GM23248 (cell line): ENCODE data around the gene MT1B. TPM values are rescaled to one million over a fixed set of nuclear protein-coding genes. Genes with fewer than 3 reads are reported as not detected.
A peak's percentile ranks its signal among the peaks of the same experiment; 100 is the strongest.

Experiments
- DNase-seq: peaks from one replicate; pipeline ENCODE4 v3.0.0-alpha.2; 2015
- H2AFZ ChIP-seq: fragments of 200-600 bp; sonication (generic); 2 replicates; pipeline ENCODE4 v1.6.1; 2016; ENCODE audit warnings: antibody characterized with exemption
- H3F3A ChIP-seq: fragments of 200-600 bp; sonication (generic); 2 replicates; pipeline ENCODE4 v1.6.1; 2016; ENCODE audit warnings: mild to moderate bottlenecking, antibody characterized with exemption, mixed run types; ENCODE audit not compliant: insufficient read depth
- H3K27ac ChIP-seq: fragments of 200-600 bp; sonication (generic); 2 replicates; pipeline ENCODE4 v1.5.1; 2016; ENCODE audit warnings: mild to moderate bottlenecking
- H3K27me3 ChIP-seq: fragments of 200-600 bp; sonication (generic); replicated peaks from 2 replicates; pipeline ENCODE4 v1.6.1; 2016; ENCODE audit warnings: mild to moderate bottlenecking; ENCODE audit not compliant: insufficient read depth
- H3K36me3 ChIP-seq: fragments of 200-600 bp; sonication (generic); 2 replicates; pipeline ENCODE4 v1.6.1; 2016; ENCODE audit warnings: low read depth, mild to moderate bottlenecking
- H3K4me1 ChIP-seq: fragments of 200-600 bp; sonication (generic); 2 replicates; pipeline ENCODE4 v1.6.1; 2016; ENCODE audit warnings: mild to moderate bottlenecking; ENCODE audit not compliant: insufficient read depth
- H3K4me2 ChIP-seq: fragments of 200-600 bp; sonication (generic); one replicate; pipeline ENCODE4 v1.6.1; 2016; ENCODE audit warnings: mild to moderate bottlenecking; ENCODE audit not compliant: unreplicated experiment
- H3K4me3 ChIP-seq: fragments of 200-600 bp; sonication (generic); 2 replicates; pipeline ENCODE4 v1.5.1; 2016; ENCODE audit warnings: mild to moderate bottlenecking
- H3K79me2 ChIP-seq: fragments of 200-600 bp; sonication (generic); 2 replicates; pipeline ENCODE4 v1.6.1; 2016; ENCODE audit warnings: mild to moderate bottlenecking; ENCODE audit not compliant: insufficient read depth
- H3K9ac ChIP-seq: fragments of 200-600 bp; sonication (generic); 2 replicates; pipeline ENCODE4 v1.6.1; 2016; ENCODE audit warnings: mild to moderate bottlenecking
- H3K9me2 ChIP-seq: fragments of 200-600 bp; sonication (generic); 2 replicates; pipeline ENCODE4 v1.6.1; 2016; ENCODE audit warnings: mixed run types, mild to moderate bottlenecking, moderate library complexity; ENCODE audit not compliant: insufficient read depth
- H3K9me3 ChIP-seq: fragments of 200-600 bp; sonication (generic); one replicate; pipeline ENCODE4 v1.6.1; 2017; ENCODE audit warnings: low read depth
- H4K20me1 ChIP-seq: fragments of 200-600 bp; sonication (generic); 2 replicates; pipeline ENCODE4 v1.6.0; 2016; ENCODE audit not compliant: insufficient read depth
- EZH2 ChIP-seq: fragments of 200-600 bp; sonication (generic); IDR thresholded peaks from 2 replicates; pipeline ENCODE4 v1.6.1; 2018; ENCODE audit warnings: antibody characterized with exemption, mild to moderate bottlenecking; ENCODE audit not compliant: insufficient read depth, poor library complexity, severe bottlenecking
- EZH2phosphoT487 ChIP-seq: fragments of 200-600 bp; sonication (generic); IDR thresholded peaks from 2 replicates; pipeline ENCODE4 v1.6.1; 2018; ENCODE audit warnings: antibody characterized with exemption, moderate library complexity, mild to moderate bottlenecking, low read depth; ENCODE audit not compliant: insufficient read depth
- WGBS, 2 experiments: methylation state at CpG; one replicate each; pipeline ENCODE4 v1.1.6; 2015 to 2017; ENCODE audit warnings: low lambda C conversion rate in 2 of 2, low coverage in 1 of 2; ENCODE audit errors: missing lambda C conversion rate in 2 of 2; 5-methylcytosine and 5-hydroxymethylcytosine counted together
- in situ Hi-C: fragments of 300-500 bp; cut with MboI; formaldehyde crosslinking; loops from 2 replicates; pipeline ENCODE4 v1.15.0; 2020
- polyA plus RNA-seq: library from polyadenylated mRNA; unstranded; fragments of >200 nt; fragmentation: Nextera tagmentation; extraction: Ambion mirVana; gene quantifications from 2 replicates; pipeline ENCODE4 v1.2.1, GENCODE V29; 2016
- total RNA-seq: library from RNA; depleted of rRNA; stranded (reverse); fragments of >200 nt; shearing (Covaris generic); gene quantifications from 2 replicates; pipeline ENCODE4 v1.2.3, GENCODE V29; 2014

MT1B gene
- total and polyA plus RNA-seq, 2 experiments from 2014 or later, result not detected

DNA sequence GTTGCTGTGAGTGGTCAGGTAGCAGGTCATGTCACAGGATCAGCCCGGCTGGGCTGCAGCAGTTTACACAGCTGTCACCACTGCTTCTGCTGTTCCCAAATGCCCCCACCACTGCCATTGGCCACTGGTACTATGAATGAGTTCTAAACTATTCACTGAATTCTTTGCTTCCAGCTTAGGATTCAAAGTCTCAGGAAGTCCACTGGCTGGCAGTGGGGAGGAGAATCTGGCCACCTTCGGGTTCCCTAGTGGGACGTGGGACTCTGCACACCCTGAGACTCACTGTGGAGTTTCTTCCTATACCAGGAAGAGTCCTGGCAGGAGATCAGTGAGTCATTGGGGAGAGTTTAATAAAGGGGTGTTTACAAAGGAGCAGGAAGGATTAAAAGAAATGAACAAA is 37.5 kb downstream of the MT1B start:
- Histone ChIP-seq H3K27me3 (no peaks in the 10 kb centered on the region), H3K9me2 (no peaks in the 10 kb centered on the region), H2AFZ (no peak overlapping the region), H3K27ac (no peak overlapping the region), H3K9ac (no peak overlapping the region), H3K79me2 (no peaks in the 10 kb centered on the region), H3K4me2 (no peak overlapping the region), H3K4me1 (peaks cover 9% of the 10 kb centered on the region), H3F3A (no peaks in the 10 kb centered on the region), H4K20me1 (no peaks in the 10 kb centered on the region), H3K9me3 (no peaks in the 10 kb centered on the region), H3K36me3 (no peaks in the 10 kb centered on the region), H3K4me3 (no peak overlapping the region)
- no peak for TF ChIP-seq EZH2
- TF ChIP-seq EZH2phosphoT487, result no peak
- in situ Hi-C loops, result no loop called here
- WGBS, 2 experiments, result 87 to 91% methylated on average over 3 of the region's 3 CpGs
- peak; percentile 19 for DNase-seq

DNA sequence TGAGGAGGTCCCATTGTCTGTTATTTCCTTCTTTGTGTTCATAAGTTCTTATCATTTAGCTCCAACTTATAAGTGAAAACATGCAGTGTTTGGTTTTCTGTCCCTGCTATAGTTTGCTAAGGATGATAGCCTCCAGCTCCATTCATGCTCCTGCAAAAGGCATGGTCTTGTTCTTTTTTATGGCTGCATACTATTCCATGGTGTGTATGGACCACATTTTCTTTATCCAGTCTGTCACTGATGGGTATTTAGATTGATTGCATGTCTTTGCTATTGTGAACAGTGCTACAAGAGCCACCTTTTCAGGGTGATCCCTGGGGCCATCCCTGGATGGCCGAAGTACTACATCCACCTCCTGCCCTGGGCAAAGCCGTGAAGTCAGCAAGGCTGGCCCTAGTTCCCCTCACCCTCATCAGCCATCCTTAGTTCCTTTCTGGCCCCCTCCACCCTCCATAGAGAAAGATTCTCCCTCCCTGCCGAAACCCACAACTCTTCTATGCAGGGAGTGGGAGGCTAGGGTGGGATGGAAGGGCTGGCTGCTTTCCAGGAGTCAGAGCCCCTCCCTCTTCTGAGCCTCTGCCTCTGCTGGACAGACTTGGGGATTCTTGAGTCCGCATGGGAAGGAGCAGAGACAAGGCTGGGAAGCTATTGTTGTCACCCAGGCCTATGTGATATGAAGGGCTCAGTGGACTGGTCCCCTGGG is 38.9 kb downstream of the MT1B start:
- H3K4me2 ChIP-seq, result no peak overlapping the region
- H3K9me2 ChIP-seq, result no peaks in the 10 kb centered on the region
- H2AFZ ChIP-seq, result no peak overlapping the region
- in situ Hi-C loops, result loop anchor here (10.0 kb wide), 1 partner anchor 116 kb away; no protein-coding TSS in a partner anchor
- no peak overlapping the region for H3K4me3 ChIP-seq
- no peak overlapping the region for H3K9ac ChIP-seq
- H3K79me2 ChIP-seq, result no peaks in the 10 kb centered on the region
- 86 to 87% methylated on average over 4 of the region's 4 CpGs for WGBS, 2 experiments
- H3K27ac ChIP-seq, result no peak overlapping the region
- no peaks in the 10 kb centered on the region for H3K27me3 ChIP-seq
- no peak for DNase-seq
- no peaks in the 10 kb centered on the region for H4K20me1 ChIP-seq
- TF ChIP-seq EZH2, result no peak
- no peak for TF ChIP-seq EZH2phosphoT487
- H3K4me1 ChIP-seq, result peaks cover 9% of the 10 kb centered on the region; the same call in 1 of the 2 replicates
- H3F3A ChIP-seq, result no peaks in the 10 kb centered on the region
- H3K9me3 ChIP-seq, result no peaks in the 10 kb centered on the region
- no peaks in the 10 kb centered on the region for H3K36me3 ChIP-seq

- WGBS, 2 experiments, result 70 to 74% methylated on average over 4 of the region's 4 CpGs
- Histone ChIP-seq H2AFZ (no peak overlapping the region), H4K20me1 (no peaks in the 10 kb centered on the region), H3K9me3 (no peaks in the 10 kb centered on the region), H3K9ac (no peak overlapping the region), H3K4me2 (no peak overlapping the region), H3K27ac (no peak overlapping the region), H3K36me3 (no peaks in the 10 kb centered on the region), H3F3A (no peaks in the 10 kb centered on the region), H3K4me3 (no peak overlapping the region), H3K4me1 (peaks cover 9% of the 10 kb centered on the region; the same call in 1 of the 2 replicates), H3K9me2 (no peaks in the 10 kb centered on the region), H3K79me2 (no peaks in the 10 kb centered on the region), H3K27me3 (no peaks in the 10 kb centered on the region)
- no peak for TF ChIP-seq EZH2
- TF ChIP-seq EZH2phosphoT487, result no peak
- peak; percentile 49 for DNase-seq
- in situ Hi-C loops, result loop anchor here (10.0 kb wide), 1 partner anchor 117 kb away; no protein-coding TSS in a partner anchor
These were observed 40.2 kb downstream of the MT1B start for GRCh38 chr16:56691885-56692284.

- Histone ChIP-seq H2AFZ (no peak overlapping the region), H3K9me3 (no peaks in the 10 kb centered on the region), H3K36me3 (no peaks in the 10 kb centered on the region), H3K4me3 (no peak overlapping the region), H3K9me2 (no peaks in the 10 kb centered on the region), H3K4me1 (peaks cover 6% of the 10 kb centered on the region; the same call in 1 of the 2 replicates), H3F3A (no peaks in the 10 kb centered on the region), H4K20me1 (no peaks in the 10 kb centered on the region), H3K79me2 (no peaks in the 10 kb centered on the region), H3K27me3 (no peaks in the 10 kb centered on the region), H3K9ac (no peak overlapping the region), H3K4me2 (no peak overlapping the region), H3K27ac (no peak overlapping the region)
- WGBS, 2 experiments, result 25 to 44% methylated on average over 1 of the region's 1 CpG
- TF ChIP-seq EZH2, result no peak
- no peak for TF ChIP-seq EZH2phosphoT487
- in situ Hi-C loops, result loop anchor here (10.0 kb wide), 1 partner anchor 120 kb away; no protein-coding TSS in a partner anchor
- DNase-seq, result no peak
These were observed 43.6 kb downstream of the MT1B start for GRCh38 chr16:56695246-56695645.
